IMR-90 (cell line): Measurements from ENCODE around the gene HS6ST3.

Source experiments
- BHLHE40 ChIP-seq: fragments of 150-350 bp; IDR thresholded peaks from 2 replicates; pipeline ENCODE4 v1.6.1; 2016; ENCODE audit warnings: mild to moderate bottlenecking, low read depth, low read length
- CHD1 ChIP-seq: IDR thresholded peaks from 2 replicates; pipeline ENCODE4 v1.6.1; 2012; ENCODE audit warnings: low read depth, low read length, improper control_type of control experiment
- MAFK ChIP-seq: IDR thresholded peaks from 2 replicates; pipeline ENCODE4 v1.6.1; 2012; ENCODE audit warnings: low read depth, low read length, improper control_type of control experiment
- MXI1 ChIP-seq: IDR thresholded peaks from 2 replicates; pipeline ENCODE4 v1.6.1; 2012; ENCODE audit warnings: low read depth, mild to moderate bottlenecking, low read length, moderate library complexity, borderline replicate concordance
- NFE2L2 ChIP-seq: fragments of 150-350 bp; IDR thresholded peaks from 2 replicates; pipeline ENCODE4 v1.6.1; 2016; ENCODE audit warnings: low read depth, mild to moderate bottlenecking, low read length
- POLR2A ChIP-seq: IDR thresholded peaks from 2 replicates; pipeline ENCODE4 v1.6.1; 2012; ENCODE audit warnings: mild to moderate bottlenecking, low read depth, low read length
- RAD21 ChIP-seq: IDR thresholded peaks from 2 replicates; pipeline ENCODE4 v1.6.1; 2012; ENCODE audit warnings: low read length, improper control_type of control experiment
- RFX5 ChIP-seq: IDR thresholded peaks from 2 replicates; pipeline ENCODE4 v1.8.0; 2012; ENCODE audit warnings: low read depth, mild to moderate bottlenecking, low read length, moderate library complexity
- SMC3 ChIP-seq: fragments of 150-350 bp; IDR thresholded peaks from 2 replicates; pipeline ENCODE4 v1.6.1; 2016; ENCODE audit warnings: low read depth, mild to moderate bottlenecking, antibody characterized with exemption, low read length, moderate library complexity
- TF ChIP-seq, protein P1 (sequence below): conservative IDR thresholded peaks from 2 replicates; pipeline ENCODE4 v1.5.1; 2012; ENCODE audit warnings: mild to moderate bottlenecking, low read depth, low read length, improper control_type of control experiment
- TF ChIP-seq, protein P2 (sequence below): fragments of 150-350 bp; IDR thresholded peaks from 2 replicates; pipeline ENCODE4 v1.6.1; 2017; ENCODE audit warnings: mild to moderate bottlenecking, antibody characterized with exemption, low read length, low read depth
- TF ChIP-seq, protein P3 (sequence below): fragments of 150-350 bp; IDR thresholded peaks from 2 replicates; pipeline ENCODE4 v1.6.1; 2016; ENCODE audit warnings: low read depth, mild to moderate bottlenecking, low read length, moderate library complexity, borderline replicate concordance

DNA sequence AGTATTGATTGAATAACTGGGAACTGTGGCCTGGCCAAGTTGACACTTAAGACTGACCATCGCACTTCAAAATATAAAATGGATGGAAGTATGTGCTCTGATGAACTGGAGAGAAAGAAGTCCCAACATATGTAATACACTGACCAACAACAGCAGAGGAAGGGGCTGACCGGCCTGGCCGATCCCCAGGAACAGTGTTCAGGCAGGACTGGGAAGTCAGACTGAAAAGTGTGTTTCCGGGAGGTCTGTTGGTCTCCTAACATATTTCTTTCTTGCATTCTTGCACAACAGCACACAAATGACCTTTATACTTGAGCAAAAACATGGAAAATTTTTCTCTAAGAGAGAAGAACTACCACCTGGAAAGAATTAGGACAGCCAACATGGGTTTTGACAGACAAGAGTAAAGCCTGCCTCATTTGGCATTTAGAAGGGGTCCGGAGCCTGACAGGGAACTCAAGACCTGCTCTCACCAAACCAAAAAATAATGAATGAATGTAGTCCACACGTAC is 606.5 kb downstream of the HS6ST3 start:
- TF ChIP-seq, protein P1, sequence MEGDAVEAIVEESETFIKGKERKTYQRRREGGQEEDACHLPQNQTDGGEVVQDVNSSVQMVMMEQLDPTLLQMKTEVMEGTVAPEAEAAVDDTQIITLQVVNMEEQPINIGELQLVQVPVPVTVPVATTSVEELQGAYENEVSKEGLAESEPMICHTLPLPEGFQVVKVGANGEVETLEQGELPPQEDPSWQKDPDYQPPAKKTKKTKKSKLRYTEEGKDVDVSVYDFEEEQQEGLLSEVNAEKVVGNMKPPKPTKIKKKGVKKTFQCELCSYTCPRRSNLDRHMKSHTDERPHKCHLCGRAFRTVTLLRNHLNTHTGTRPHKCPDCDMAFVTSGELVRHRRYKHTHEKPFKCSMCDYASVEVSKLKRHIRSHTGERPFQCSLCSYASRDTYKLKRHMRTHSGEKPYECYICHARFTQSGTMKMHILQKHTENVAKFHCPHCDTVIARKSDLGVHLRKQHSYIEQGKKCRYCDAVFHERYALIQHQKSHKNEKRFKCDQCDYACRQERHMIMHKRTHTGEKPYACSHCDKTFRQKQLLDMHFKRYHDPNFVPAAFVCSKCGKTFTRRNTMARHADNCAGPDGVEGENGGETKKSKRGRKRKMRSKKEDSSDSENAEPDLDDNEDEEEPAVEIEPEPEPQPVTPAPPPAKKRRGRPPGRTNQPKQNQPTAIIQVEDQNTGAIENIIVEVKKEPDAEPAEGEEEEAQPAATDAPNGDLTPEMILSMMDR = no peak
- no peak for TF ChIP-seq RAD21
- no peak for TF ChIP-seq BHLHE40
- TF ChIP-seq, protein P2, sequence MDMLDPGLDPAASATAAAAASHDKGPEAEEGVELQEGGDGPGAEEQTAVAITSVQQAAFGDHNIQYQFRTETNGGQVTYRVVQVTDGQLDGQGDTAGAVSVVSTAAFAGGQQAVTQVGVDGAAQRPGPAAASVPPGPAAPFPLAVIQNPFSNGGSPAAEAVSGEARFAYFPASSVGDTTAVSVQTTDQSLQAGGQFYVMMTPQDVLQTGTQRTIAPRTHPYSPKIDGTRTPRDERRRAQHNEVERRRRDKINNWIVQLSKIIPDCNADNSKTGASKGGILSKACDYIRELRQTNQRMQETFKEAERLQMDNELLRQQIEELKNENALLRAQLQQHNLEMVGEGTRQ = no peak
- no peak for TF ChIP-seq RFX5
- no peak for TF ChIP-seq POLR2A
- TF ChIP-seq SMC3 = no peak
- TF ChIP-seq, protein P3, sequence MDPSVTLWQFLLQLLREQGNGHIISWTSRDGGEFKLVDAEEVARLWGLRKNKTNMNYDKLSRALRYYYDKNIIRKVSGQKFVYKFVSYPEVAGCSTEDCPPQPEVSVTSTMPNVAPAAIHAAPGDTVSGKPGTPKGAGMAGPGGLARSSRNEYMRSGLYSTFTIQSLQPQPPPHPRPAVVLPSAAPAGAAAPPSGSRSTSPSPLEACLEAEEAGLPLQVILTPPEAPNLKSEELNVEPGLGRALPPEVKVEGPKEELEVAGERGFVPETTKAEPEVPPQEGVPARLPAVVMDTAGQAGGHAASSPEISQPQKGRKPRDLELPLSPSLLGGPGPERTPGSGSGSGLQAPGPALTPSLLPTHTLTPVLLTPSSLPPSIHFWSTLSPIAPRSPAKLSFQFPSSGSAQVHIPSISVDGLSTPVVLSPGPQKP = no peak
- TF ChIP-seq CHD1 = no peak
- TF ChIP-seq MXI1 = no peak
- no peak for TF ChIP-seq NFE2L2
- TF ChIP-seq MAFK = no peak
